Loucy (cell line): ENCODE results near the gene ANGPTL2.

ENCODE experiments used
- H2AFZ ChIP-seq: fragments of 200-600 bp; sonication (generic); 2 replicates; pipeline ENCODE4 v1.6.0; 2016; ENCODE audit warnings: antibody characterized with exemption, mild to moderate bottlenecking, low read length, moderate library complexity
- H3F3A ChIP-seq: fragments of 200-600 bp; 2 replicates; pipeline ENCODE4 v1.6.0; 2016; ENCODE audit warnings: antibody characterized with exemption, low read depth, mild to moderate bottlenecking
- H3K27me3 ChIP-seq: fragments of 200-600 bp; sonication (generic); 2 replicates; pipeline ENCODE4 v1.6.1; 2014; ENCODE audit warnings: low read length, mild to moderate bottlenecking; ENCODE audit not compliant: insufficient read depth, poor library complexity, severe bottlenecking
- H3K36me3 ChIP-seq: fragments of 200-600 bp; sonication (generic); 2 replicates; pipeline ENCODE4 v1.6.1; 2016; ENCODE audit warnings: low read length; ENCODE audit not compliant: insufficient read depth
- H3K4me1 ChIP-seq: fragments of 200-600 bp; sonication (generic); 2 replicates; pipeline ENCODE4 v1.5.1; 2014; ENCODE audit warnings: low read length, mild to moderate bottlenecking; ENCODE audit not compliant: insufficient read depth, poor library complexity, severe bottlenecking
- H3K4me2 ChIP-seq: fragments of 200-600 bp; sonication (generic); 2 replicates; pipeline ENCODE4 v1.6.0; 2014; ENCODE audit warnings: antibody characterized with exemption, low read length, low read depth, mild to moderate bottlenecking; ENCODE audit not compliant: poor library complexity, severe bottlenecking
- H3K4me3 ChIP-seq: fragments of 200-600 bp; sonication (generic); 2 replicates; pipeline ENCODE4 v1.5.1; 2014; ENCODE audit warnings: low read length, mild to moderate bottlenecking, mixed read lengths; ENCODE audit not compliant: poor library complexity, severe bottlenecking
- H3K79me2 ChIP-seq: fragments of 200-600 bp; sonication (generic); 2 replicates; pipeline ENCODE4 v1.6.1; 2014; ENCODE audit warnings: low read length; ENCODE audit not compliant: insufficient read depth
- H3K9ac ChIP-seq: fragments of 200-600 bp; sonication (generic); 2 replicates; pipeline ENCODE4 v1.6.0; 2014; ENCODE audit warnings: mild to moderate bottlenecking, low read depth, low read length, moderate library complexity; ENCODE audit not compliant: poor library complexity, severe bottlenecking
- H3K9me2 ChIP-seq: fragments of 200-600 bp; sonication (generic); replicated peaks from 2 replicates; pipeline ENCODE4 v1.6.1; 2016; ENCODE audit warnings: low read depth, low read length, mixed read lengths
- H3K9me3 ChIP-seq: fragments of 200-600 bp; sonication (generic); 2 replicates; pipeline ENCODE4 v1.6.1; 2014; ENCODE audit warnings: mild to moderate bottlenecking, antibody characterized with exemption, low read length, low read depth; ENCODE audit not compliant: insufficient read depth
- H4K20me1 ChIP-seq: fragments of 200-600 bp; sonication (generic); 2 replicates; pipeline ENCODE4 v1.6.0; 2014; ENCODE audit warnings: antibody characterized with exemption, low read length, mild to moderate bottlenecking; ENCODE audit not compliant: insufficient read depth, poor library complexity, severe bottlenecking
- CTCF ChIP-seq: fragments of 200-600 bp; sonication (generic); conservative IDR thresholded peaks from 2 replicates; pipeline ENCODE4 v1.5.1; 2014; ENCODE audit warnings: mild to moderate bottlenecking, antibody characterized with exemption, low read length
- EZH2phosphoT487 ChIP-seq: fragments of 200-600 bp; IDR thresholded peaks from 2 replicates; pipeline ENCODE4 v1.6.1; 2018; ENCODE audit warnings: antibody characterized with exemption, mild to moderate bottlenecking, moderate library complexity, borderline replicate concordance

ANGPTL2 gene

GRCh38 chr9:127137640-127138360, 15.4 kb upstream of the ANGPTL2 start:
- H3K9me2 ChIP-seq = no peaks in the 10 kb centered on the region
- H4K20me1 ChIP-seq = no peaks in the 10 kb centered on the region
- no peak overlapping the region for H3K4me3 ChIP-seq
- no peaks in the 10 kb centered on the region for H3K4me1 ChIP-seq
- H2AFZ ChIP-seq = no peak overlapping the region
- no peaks in the 10 kb centered on the region for H3K79me2 ChIP-seq
- no peaks in the 10 kb centered on the region for H3K36me3 ChIP-seq
- TF ChIP-seq CTCF = no peak
- no peak for TF ChIP-seq EZH2phosphoT487
- no peak overlapping the region for H3K9ac ChIP-seq
- H3F3A ChIP-seq = no peaks in the 10 kb centered on the region
- H3K27me3 ChIP-seq = no peaks in the 10 kb centered on the region
- no peaks in the 10 kb centered on the region for H3K9me3 ChIP-seq
- H3K4me2 ChIP-seq = no peak overlapping the region

DNA sequence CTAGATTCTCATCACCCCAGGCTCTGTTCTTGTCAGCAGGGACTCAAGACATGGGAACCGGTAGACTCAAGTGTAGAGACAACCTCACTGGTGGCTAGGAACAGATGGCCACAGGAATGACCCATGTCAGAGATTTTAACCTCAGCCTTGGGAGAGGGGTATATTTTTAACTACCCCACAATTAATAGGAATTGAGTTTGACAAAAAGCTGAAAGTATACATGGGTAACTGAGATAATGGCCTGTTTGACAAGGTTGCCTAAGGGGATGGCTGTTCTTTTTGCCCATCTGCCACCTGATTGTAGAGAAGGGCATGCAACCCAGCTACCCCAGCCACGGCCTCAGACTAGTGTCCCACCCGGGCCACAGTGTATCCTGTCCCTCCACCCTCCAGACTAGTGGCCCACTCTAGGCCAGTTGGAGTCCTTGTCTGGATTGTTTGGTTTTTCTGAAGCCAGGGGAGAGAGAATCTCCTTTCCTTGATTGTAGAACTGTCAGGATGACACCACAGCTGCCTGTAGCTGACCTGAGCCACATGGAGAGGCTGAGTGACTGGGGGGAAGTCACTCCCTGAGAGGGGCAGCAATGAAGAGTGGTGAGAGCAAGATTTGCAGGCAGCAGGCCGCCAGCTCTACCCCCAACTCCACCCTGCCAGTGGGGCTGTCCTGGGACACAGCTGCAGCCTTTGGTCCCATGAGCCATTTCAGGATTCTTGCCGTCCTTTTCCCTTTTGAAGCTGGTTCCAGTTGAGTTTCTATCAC, 14.6 kb upstream of the ANGPTL2 start:
- Histone ChIP-seq H3K9me3 (no peaks in the 10 kb centered on the region), H3K36me3 (no peaks in the 10 kb centered on the region)

More for the DNA sequence above, 14.6 kb upstream of the ANGPTL2 start:
- no peaks in the 10 kb centered on the region for H3K27me3 ChIP-seq
- no peak overlapping the region for H3K4me3 ChIP-seq
- no peak overlapping the region for H3K9ac ChIP-seq
- no peaks in the 10 kb centered on the region for H3K9me2 ChIP-seq
- no peak overlapping the region for H2AFZ ChIP-seq
- H3F3A ChIP-seq = no peaks in the 10 kb centered on the region
- H4K20me1 ChIP-seq = no peaks in the 10 kb centered on the region
- TF ChIP-seq CTCF (no peak), EZH2phosphoT487 (no peak)
- H3K4me1 ChIP-seq = no peaks in the 10 kb centered on the region
- no peak overlapping the region for H3K4me2 ChIP-seq
- H3K79me2 ChIP-seq = no peaks in the 10 kb centered on the region
